HL-60 (cell line): Measurements from ENCODE around the gene CDHR3.

Source experiments
- DNase-seq, 2 experiments: peaks; one replicate each; pipeline ENCODE4 v3.0.0-alpha.2; 2010 to 2020; ENCODE audit warnings: low read depth in 1 of 2, low spot score in 1 of 2
- H3K27ac ChIP-seq: fragments of 250-450 bp; sonication (Bioruptor Pico); replicated peaks from 2 replicates; pipeline ENCODE4 v1.5.1; 2020; ENCODE audit warnings: mild to moderate bottlenecking, moderate library complexity
- H3K27me3 ChIP-seq: fragments of 250-450 bp; sonication (Bioruptor Pico); 2 replicates; pipeline ENCODE4 v1.5.1; 2021; ENCODE audit warnings: mild to moderate bottlenecking, moderate library complexity; ENCODE audit not compliant: insufficient read depth, poor library complexity, severe bottlenecking
- H3K4me3 ChIP-seq: replicated peaks from 2 replicates; pipeline ENCODE4 v1.5.1; 2011; ENCODE audit warnings: mild to moderate bottlenecking, control low read depth, low read length; ENCODE audit not compliant: insufficient read depth
- CTCF ChIP-seq: IDR thresholded peaks from one replicate; pipeline ENCODE4 v1.5.1; 2011; ENCODE audit warnings: low read length, control low read depth, inconsistent platforms; ENCODE audit not compliant: insufficient read depth
- GABPA ChIP-seq: IDR thresholded peaks from 2 replicates; pipeline ENCODE4 v1.6.1; 2012; ENCODE audit warnings: low read depth
- POLR2AphosphoS5 ChIP-seq: IDR thresholded peaks from 2 replicates; pipeline ENCODE4 v1.6.1; 2012; ENCODE audit warnings: low read depth
- REST ChIP-seq: IDR thresholded peaks from 2 replicates; pipeline ENCODE4 v1.6.1; 2012; ENCODE audit warnings: low read depth; ENCODE audit not compliant: insufficient replicate concordance
- SPI1 ChIP-seq: IDR thresholded peaks from 2 replicates; pipeline ENCODE4 v1.6.1; 2012; ENCODE audit warnings: low read depth, mild to moderate bottlenecking, borderline replicate concordance

The CDHR3 gene

GRCh38 chr7:106039486-106040060, 76.5 kb downstream of the CDHR3 start:
- no peak for TF ChIP-seq REST
- TF ChIP-seq POLR2AphosphoS5 = no peak
- TF ChIP-seq CTCF = no peak
- TF ChIP-seq GABPA = no peak
- TF ChIP-seq SPI1 = no peak
- no peak overlapping the region for H3K4me3 ChIP-seq
- no peak overlapping the region for H3K27ac ChIP-seq
- peaks cover 8% of the 10 kb centered on the region for H3K27me3 ChIP-seq
- DNase-seq = no peak

GRCh38 chr7:106041140-106041717, 78.2 kb downstream of the CDHR3 start:
- no peak for TF ChIP-seq SPI1
- TF ChIP-seq CTCF = peak; percentile 87
- H3K4me3 ChIP-seq = no peak overlapping the region
- H3K27me3 ChIP-seq = peaks cover 17% of the 10 kb centered on the region
- no peak overlapping the region for H3K27ac ChIP-seq
- DNase-seq = peak in 1 of 2 experiments; percentile 31

- peaks cover 17% of the 10 kb centered on the region for H3K27me3 ChIP-seq
- H3K4me3 ChIP-seq = no peak overlapping the region
- DNase-seq = no peak
- no peak overlapping the region for H3K27ac ChIP-seq
- TF ChIP-seq REST (no peak), SPI1 (no peak), CTCF (no peak), GABPA (no peak), POLR2AphosphoS5 (no peak)
These were observed 79.1 kb downstream of the CDHR3 start for GRCh38 chr7:106042196-106042611.

GRCh38 chr7:106045139-106045538, 82.1 kb downstream of the CDHR3 start:
- DNase-seq = no peak
- H3K27me3 ChIP-seq = peaks cover 20% of the 10 kb centered on the region
- H3K27ac ChIP-seq = no peak overlapping the region
- H3K4me3 ChIP-seq = no peak overlapping the region
- TF ChIP-seq CTCF (no peak), POLR2AphosphoS5 (no peak), REST (no peak), GABPA (no peak), SPI1 (no peak)
